ENCODE results near the gene LY6G6D.

The LY6G6D gene

GRCh38 chr6:31715022-31715958 lies at the start of gene LY6G6D:
TSS of gene LY6G6D (plus strand) at chr6:31715348. CDS start at chr6:31715356, 8 bp downstream.
- no peak within 1 kb of the TSS for H3K27ac Mint-ChIP-seq
- peaks cover 17% of the 10 kb centered on the region for H3K4me1 Mint-ChIP-seq (ENCODE audit: low read depth)
- H3K4me3 Mint-ChIP-seq = no peak within 1 kb of the TSS

GRCh38 chr6:31665501-31666336 lies 49.4 kb upstream of the LY6G6D start, which contains the start of gene CSNK2B:
TSS of gene CSNK2B (plus strand) at chr6:31666080. CDS start at chr6:31666832, 752 bp downstream.
- Mint-ChIP-seq H3K27me3 (no peaks in the 10 kb centered on the region), H3K4me3 (peak within 1 kb of the TSS; percentile 93), H3K9me3 (ENCODE audit: low read depth) (no peaks in the 10 kb centered on the region), H3K4me1 (ENCODE audit: low read depth) (peaks cover 60% of the 10 kb centered on the region), H3K36me3 (peaks cover 16% of the 10 kb centered on the region), H3K27ac (peak within 1 kb of the TSS; percentile 97)

More at GRCh38 chr6:31715022-31715958, at the start of gene LY6G6D:
- H3K9me3 Mint-ChIP-seq (ENCODE audit: low read depth) = no peaks in the 10 kb centered on the region
- no peaks in the 10 kb centered on the region for H3K27me3 Mint-ChIP-seq
- no peaks in the 10 kb centered on the region for H3K36me3 Mint-ChIP-seq

- Mint-ChIP-seq H3K36me3 (peaks cover 16% of the 10 kb centered on the region), H3K27ac (peak overlapping the region; percentile 97), H3K9me3 (ENCODE audit: low read depth) (no peaks in the 10 kb centered on the region), H3K27me3 (no peaks in the 10 kb centered on the region), H3K4me1 (ENCODE audit: low read depth) (peaks cover 55% of the 10 kb centered on the region), H3K4me3 (peak overlapping the region; percentile 93)
Measured at GRCh38 chr6:31666337-31666965, 48.7 kb upstream of the LY6G6D start.

- Mint-ChIP-seq H3K36me3 (peaks cover 5% of the 10 kb centered on the region), H3K9me3 (ENCODE audit: low read depth) (no peaks in the 10 kb centered on the region), H3K27me3 (no peaks in the 10 kb centered on the region), H3K4me3 (peak within 1 kb of the TSS; percentile 17), H3K4me1 (ENCODE audit: low read depth) (peaks cover 32% of the 10 kb centered on the region), H3K27ac (no peak within 1 kb of the TSS)
Measured at GRCh38 chr6:31669676-31670075, 45.5 kb upstream of the LY6G6D start, which contains the start of gene LY6G5B. TSS of gene LY6G5B (plus strand) at chr6:31669976. CDS start at chr6:31670951, 975 bp downstream.

- peaks cover 10% of the 10 kb centered on the region for H3K4me1 Mint-ChIP-seq (ENCODE audit: low read depth)
- no peak overlapping the region for H3K4me3 Mint-ChIP-seq
- no peaks in the 10 kb centered on the region for H3K36me3 Mint-ChIP-seq
- H3K27me3 Mint-ChIP-seq = no peaks in the 10 kb centered on the region
- H3K27ac Mint-ChIP-seq = no peak overlapping the region
- no peaks in the 10 kb centered on the region for H3K9me3 Mint-ChIP-seq (ENCODE audit: low read depth)
Measured at GRCh38 chr6:31676322-31676903, 38.7 kb upstream of the LY6G6D start.

GRCh38 chr6:31676904-31677303 lies 38.2 kb upstream of the LY6G6D start:
- no peaks in the 10 kb centered on the region for H3K36me3 Mint-ChIP-seq
- H3K27me3 Mint-ChIP-seq = no peaks in the 10 kb centered on the region
- H3K27ac Mint-ChIP-seq = no peak overlapping the region
- no peak overlapping the region for H3K4me3 Mint-ChIP-seq
- H3K4me1 Mint-ChIP-seq (ENCODE audit: low read depth) = peaks cover 13% of the 10 kb centered on the region
- no peaks in the 10 kb centered on the region for H3K9me3 Mint-ChIP-seq (ENCODE audit: low read depth)

- Mint-ChIP-seq H3K9me3 (ENCODE audit: low read depth) (no peaks in the 10 kb centered on the region), H3K4me1 (ENCODE audit: low read depth) (peaks cover 13% of the 10 kb centered on the region), H3K4me3 (no peak overlapping the region), H3K36me3 (no peaks in the 10 kb centered on the region), H3K27ac (no peak overlapping the region), H3K27me3 (no peaks in the 10 kb centered on the region)
Measured at GRCh38 chr6:31677955-31678354, 37.2 kb upstream of the LY6G6D start.

GRCh38 chr6:31680226-31681134 lies 34.7 kb upstream of the LY6G6D start, which contains the start of gene LY6G5C:
TSS of gene LY6G5C (minus strand) at chr6:31681067. CDS start at chr6:31680373, 694 bp downstream.
- Mint-ChIP-seq H3K9me3 (ENCODE audit: low read depth) (no peaks in the 10 kb centered on the region), H3K27me3 (no peaks in the 10 kb centered on the region), H3K27ac (peak within 1 kb of the TSS; percentile 79), H3K4me1 (ENCODE audit: low read depth) (peaks cover 13% of the 10 kb centered on the region), H3K36me3 (no peaks in the 10 kb centered on the region), H3K4me3 (peak within 1 kb of the TSS; percentile 91)

- H3K27me3 Mint-ChIP-seq = no peaks in the 10 kb centered on the region
- H3K36me3 Mint-ChIP-seq = no peaks in the 10 kb centered on the region
- no peak overlapping the region for H3K27ac Mint-ChIP-seq
- no peaks in the 10 kb centered on the region for H3K9me3 Mint-ChIP-seq (ENCODE audit: low read depth)
- peak overlapping the region; percentile 91 for H3K4me3 Mint-ChIP-seq
- peaks cover 13% of the 10 kb centered on the region for H3K4me1 Mint-ChIP-seq (ENCODE audit: low read depth)
Measured at GRCh38 chr6:31681135-31681671, 33.9 kb upstream of the LY6G6D start.

- Mint-ChIP-seq H3K27me3 (no peaks in the 10 kb centered on the region), H3K9me3 (ENCODE audit: low read depth) (no peaks in the 10 kb centered on the region), H3K36me3 (no peaks in the 10 kb centered on the region), H3K27ac (no peak overlapping the region), H3K4me1 (ENCODE audit: low read depth) (peaks cover 13% of the 10 kb centered on the region), H3K4me3 (no peak overlapping the region)
Measured at GRCh38 chr6:31683591-31683990, 31.6 kb upstream of the LY6G6D start.

GRCh38 chr6:31686483-31686882 lies 28.7 kb upstream of the LY6G6D start:
- peaks cover 2% of the 10 kb centered on the region for H3K4me1 Mint-ChIP-seq (ENCODE audit: low read depth)
- H3K36me3 Mint-ChIP-seq = no peaks in the 10 kb centered on the region
- no peak overlapping the region for H3K27ac Mint-ChIP-seq
- H3K27me3 Mint-ChIP-seq = no peaks in the 10 kb centered on the region
- no peaks in the 10 kb centered on the region for H3K9me3 Mint-ChIP-seq (ENCODE audit: low read depth)
- no peak overlapping the region for H3K4me3 Mint-ChIP-seq

GRCh38 chr6:31687321-31687720 lies 27.8 kb upstream of the LY6G6D start:
- Mint-ChIP-seq H3K4me1 (ENCODE audit: low read depth) (no peaks in the 10 kb centered on the region), H3K4me3 (no peak overlapping the region), H3K36me3 (no peaks in the 10 kb centered on the region), H3K9me3 (ENCODE audit: low read depth) (no peaks in the 10 kb centered on the region), H3K27ac (no peak overlapping the region), H3K27me3 (no peaks in the 10 kb centered on the region)
